Femur (tissue), 1 donor: ENCODE data around the gene EPHA6.

Source experiments
- DNase-seq: peaks from one replicate; pipeline ENCODE4 v3.0.0-alpha.2; 2017

Gene EPHA6

GRCh38 chr3:96813820-96814650, at the start of gene EPHA6:
TSS of gene EPHA6 (plus strand) at chr3:96814594.
- peak; percentile 77 for DNase-seq

GRCh38 chr3:96776818-96777217, 37.6 kb upstream of the EPHA6 start:
- no peak for DNase-seq

- DNase-seq = no peak
These were observed 34.6 kb upstream of the EPHA6 start for GRCh38 chr3:96779810-96780209.

- no peak for DNase-seq
These were observed 18.3 kb upstream of the EPHA6 start for GRCh38 chr3:96796101-96796500.

- DNase-seq = no peak
These were observed 10.5 kb upstream of the EPHA6 start for GRCh38 chr3:96803870-96804269.

- no peak for DNase-seq
These were observed 8.1 kb upstream of the EPHA6 start for GRCh38 chr3:96806341-96806740.

GRCh38 chr3:96813134-96813819, 1.1 kb upstream of the EPHA6 start:
- peak; percentile 84 for DNase-seq

GRCh38 chr3:96814651-96815567, 515 bp downstream of the EPHA6 start:
- DNase-seq = no peak

- DNase-seq = no peak
These were observed 16.8 kb downstream of the EPHA6 start for GRCh38 chr3:96831175-96831574.

GRCh38 chr3:96833301-96833700, 18.9 kb downstream of the EPHA6 start:
- no peak for DNase-seq

GRCh38 chr3:96836153-96836915, 21.9 kb downstream of the EPHA6 start:
- no peak for DNase-seq

GRCh38 chr3:96843505-96844203, 29.3 kb downstream of the EPHA6 start:
- DNase-seq = no peak

GRCh38 chr3:96844204-96844514, 29.8 kb downstream of the EPHA6 start:
- DNase-seq = no peak

- no peak for DNase-seq
These were observed 38.5 kb downstream of the EPHA6 start for GRCh38 chr3:96852849-96853248.

- no peak for DNase-seq
These were observed 46.5 kb downstream of the EPHA6 start for GRCh38 chr3:96860882-96861281.

- DNase-seq = peak; percentile 28
These were observed 48.8 kb downstream of the EPHA6 start for GRCh38 chr3:96863129-96863740.

GRCh38 chr3:96865605-96866004, 51.2 kb downstream of the EPHA6 start:
- DNase-seq = no peak

- DNase-seq = no peak
These were observed 54.9 kb downstream of the EPHA6 start for GRCh38 chr3:96869316-96869715.

GRCh38 chr3:96877510-96877909, 63.1 kb downstream of the EPHA6 start:
- no peak for DNase-seq

- DNase-seq = no peak
These were observed 85.6 kb downstream of the EPHA6 start for GRCh38 chr3:96900031-96900430.

GRCh38 chr3:96900566-96900965, 86.2 kb downstream of the EPHA6 start:
- DNase-seq = no peak

GRCh38 chr3:96915445-96915844, 101.1 kb downstream of the EPHA6 start:
- DNase-seq = no peak
